ENCODE results near the gene TRPV3.
"Not testable (repeated sequence)": the region's sequence is repeated elsewhere in the genome, so short reads cannot be mapped to it uniquely, and the experiment has no call there.

The TRPV3 gene

DNA sequence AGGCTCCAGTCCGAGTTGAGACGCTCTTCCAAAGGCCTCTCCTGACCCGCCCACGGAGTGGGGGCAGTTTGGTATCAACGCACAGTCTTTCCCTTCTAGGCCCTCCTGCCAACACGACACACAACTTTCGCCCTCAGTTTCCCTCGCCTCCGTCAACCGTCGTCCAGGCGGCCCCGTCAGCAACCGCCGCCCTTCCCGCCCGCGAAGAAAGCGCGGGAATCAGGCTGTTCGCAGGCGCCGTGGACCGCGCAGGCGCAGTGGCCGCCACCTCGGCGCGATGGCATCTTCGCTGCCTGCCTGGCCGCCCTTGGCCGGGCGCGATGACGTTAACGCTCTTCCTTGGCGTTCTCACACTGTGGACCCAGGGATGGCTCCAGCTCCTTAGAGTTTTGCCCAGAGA lies 86.0 kb downstream of the TRPV3 start, which contains the start of gene SPATA22:
Gene SPATA22, minus strand, starts transcription at position 221 of the 400 bp plus-strand sequence. CDS start 2,494 bp downstream, outside the sequence.
- DNase-seq (ENCODE audit: low spot score), result no peak
- TF ChIP-seq, protein P1, sequence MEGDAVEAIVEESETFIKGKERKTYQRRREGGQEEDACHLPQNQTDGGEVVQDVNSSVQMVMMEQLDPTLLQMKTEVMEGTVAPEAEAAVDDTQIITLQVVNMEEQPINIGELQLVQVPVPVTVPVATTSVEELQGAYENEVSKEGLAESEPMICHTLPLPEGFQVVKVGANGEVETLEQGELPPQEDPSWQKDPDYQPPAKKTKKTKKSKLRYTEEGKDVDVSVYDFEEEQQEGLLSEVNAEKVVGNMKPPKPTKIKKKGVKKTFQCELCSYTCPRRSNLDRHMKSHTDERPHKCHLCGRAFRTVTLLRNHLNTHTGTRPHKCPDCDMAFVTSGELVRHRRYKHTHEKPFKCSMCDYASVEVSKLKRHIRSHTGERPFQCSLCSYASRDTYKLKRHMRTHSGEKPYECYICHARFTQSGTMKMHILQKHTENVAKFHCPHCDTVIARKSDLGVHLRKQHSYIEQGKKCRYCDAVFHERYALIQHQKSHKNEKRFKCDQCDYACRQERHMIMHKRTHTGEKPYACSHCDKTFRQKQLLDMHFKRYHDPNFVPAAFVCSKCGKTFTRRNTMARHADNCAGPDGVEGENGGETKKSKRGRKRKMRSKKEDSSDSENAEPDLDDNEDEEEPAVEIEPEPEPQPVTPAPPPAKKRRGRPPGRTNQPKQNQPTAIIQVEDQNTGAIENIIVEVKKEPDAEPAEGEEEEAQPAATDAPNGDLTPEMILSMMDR (IDR thresholded peaks at IDR 0.05; ENCODE audit: extremely low read depth, missing control alignments), result no peak

DNA sequence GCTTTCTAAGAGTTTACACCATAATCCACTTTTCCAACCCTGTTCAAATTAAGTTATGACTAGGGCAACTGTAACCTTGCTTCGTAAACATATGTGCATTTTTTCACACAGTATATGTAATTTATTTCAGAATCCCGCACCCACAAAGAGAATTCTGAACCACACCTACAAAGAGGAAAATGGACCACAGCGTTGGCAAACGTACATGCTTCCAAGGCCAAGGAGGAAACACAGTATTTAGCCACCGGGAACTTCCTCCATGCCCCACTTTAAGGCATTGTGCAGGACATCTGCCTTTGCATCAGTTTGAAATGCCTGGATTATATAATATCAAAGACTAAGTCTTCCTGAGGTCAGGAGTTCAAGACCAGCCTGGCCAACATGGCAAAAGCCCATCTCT lies 88.1 kb downstream of the TRPV3 start:
- DNase-seq (ENCODE audit: low spot score), result no peak
- TF ChIP-seq, protein P1 (IDR thresholded peaks at IDR 0.05; ENCODE audit: extremely low read depth, missing control alignments), result no peak

DNA sequence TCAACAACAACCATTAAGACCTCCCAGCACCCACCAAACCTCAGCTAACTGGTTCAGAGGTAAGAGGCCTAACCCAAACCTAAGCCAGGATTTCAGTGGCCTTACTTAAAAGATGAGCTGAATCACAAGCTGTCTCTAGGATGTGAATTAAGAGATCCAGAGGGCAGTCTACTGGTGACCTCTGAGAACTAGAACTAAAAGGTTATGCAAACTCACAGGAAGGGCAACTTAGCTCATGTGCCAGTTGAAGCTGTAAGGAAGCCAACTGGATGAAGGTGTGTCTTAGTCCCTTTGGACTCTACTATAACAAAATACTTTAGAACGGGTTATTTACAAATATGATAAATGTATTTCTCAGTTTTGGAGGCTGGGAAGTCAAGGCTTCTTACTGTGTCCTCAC lies 91.3 kb downstream of the TRPV3 start:
- not testable (repeated sequence) for DNase-seq (ENCODE audit: low spot score)
